OCI-LY1 (cell line): Measurements from ENCODE around the gene PLEKHM1.
"Not testable (repeated sequence)": the region's sequence is repeated elsewhere in the genome, so short reads cannot be mapped to it uniquely, and the experiment has no call there.

Experiments used
- CTCF ChIP-seq: fragments of 200-600 bp; sonication (generic), shearing (Covaris generic); IDR thresholded peaks from 2 replicates; pipeline ENCODE4 v1.5.1; 2017; ENCODE audit warnings: mild to moderate bottlenecking, antibody characterized with exemption, low read length, moderate library complexity, mixed read lengths
- EZH2 ChIP-seq: fragments of 200-600 bp; sonication (generic), shearing (Covaris generic); IDR thresholded peaks from 2 replicates; pipeline ENCODE4 v1.8.0; 2017; ENCODE audit warnings: borderline replicate concordance, mixed run types, mild to moderate bottlenecking, antibody characterized with exemption, low read length, moderate library complexity, mixed read lengths

DNA sequence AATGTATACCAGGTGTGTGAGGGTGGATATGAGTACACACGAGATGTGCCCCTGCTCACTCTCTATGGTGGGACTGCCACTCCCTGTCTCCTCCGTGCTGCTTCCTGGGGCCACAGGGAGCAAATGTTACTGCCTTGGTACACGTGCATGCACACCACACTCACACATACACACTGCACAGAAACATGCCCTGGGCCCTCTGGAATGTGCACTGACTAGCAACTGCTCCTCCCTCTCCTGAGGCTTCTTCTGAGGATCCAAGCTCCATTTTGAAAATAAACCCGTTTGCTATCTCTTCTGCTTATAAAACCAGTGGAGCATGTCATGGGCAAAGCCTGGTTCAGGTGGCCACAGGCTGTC lies 21.3 kb downstream of the PLEKHM1 start:
- TF ChIP-seq CTCF, EZH2: not testable (repeated sequence)
